Activated CD4-positive, alpha-beta memory T cell treated with anti-CD3 and anti-CD28 coated beads, Interleukin-2, amount 10 ng/mL, durations not matched to agents 7 days and 5 days (primary cell): ENCODE data around the gene SORCS2. TPM values are rescaled to one million over a fixed set of nuclear protein-coding genes. Genes with fewer than 3 reads are reported as not detected.

ENCODE experiments used
- CTCF ChIA-PET: fragments of 350-600 bp; sonication (Branson Sonifier 250); formaldehyde crosslinking; loops from one replicate; lab custom pipeline; 2021; ENCODE audit warnings: antibody characterized with exemption, inconsistent platforms; lab: Charles Lee
- POLR2A ChIA-PET: fragments of 350-600 bp; sonication (Branson Sonifier 250); formaldehyde crosslinking; loops from one replicate; lab custom pipeline; 2021; ENCODE audit warnings: antibody characterized with exemption; lab: Charles Lee
- DNase-seq: peaks from one replicate; pipeline ENCODE4 v3.0.0-alpha.2; 2020
- H3K27ac Mint-ChIP-seq: one replicate; pipeline ENCODE4 v1.8.0; 2021; ENCODE audit warnings: mild to moderate bottlenecking, mixed read lengths
- H3K27me3 Mint-ChIP-seq: one replicate; pipeline ENCODE4 v1.8.0; 2021; ENCODE audit warnings: mixed read lengths
- H3K36me3 Mint-ChIP-seq: one replicate; pipeline ENCODE4 v1.8.0; 2021; ENCODE audit warnings: low read depth, mixed read lengths
- H3K4me1 Mint-ChIP-seq: one replicate; pipeline ENCODE4 v1.8.0; 2021; ENCODE audit warnings: mixed read lengths
- H3K4me3 Mint-ChIP-seq: one replicate; pipeline ENCODE4 v1.8.0; 2021; ENCODE audit warnings: mild to moderate bottlenecking, mixed read lengths
- H3K9me3 Mint-ChIP-seq: one replicate; pipeline ENCODE4 v1.8.0; 2021; ENCODE audit warnings: mixed read lengths
- total RNA-seq, 2 experiments: library from RNA; stranded (reverse); gene quantifications; one replicate each; pipeline ENCODE4 v1.2.3, GENCODE V29; 2021

The SORCS2 gene
- total RNA-seq, 2 experiments from 2014 or later, result 0.10 to 0.18 TPM

- Mint-ChIP-seq H3K36me3 (no peaks in the 10 kb centered on the region), H3K9me3 (no peaks in the 10 kb centered on the region), H3K4me1 (no peaks in the 10 kb centered on the region), H3K4me3 (no peak overlapping the region), H3K27ac (no peak overlapping the region), H3K27me3 (peaks cover 32% of the 10 kb centered on the region)
- ChIA-PET CTCF (no interaction called here), POLR2A (no interaction called here)
- no peak for DNase-seq
Observed at GRCh38 chr4:7514281-7514680, 321.9 kb downstream of the SORCS2 start.

- H3K9me3 Mint-ChIP-seq, result no peaks in the 10 kb centered on the region
- no peaks in the 10 kb centered on the region for H3K4me1 Mint-ChIP-seq
- no peak overlapping the region for H3K4me3 Mint-ChIP-seq
- DNase-seq, result no peak
- POLR2A ChIA-PET, result no interaction called here
- CTCF ChIA-PET, result no interaction called here
- H3K27ac Mint-ChIP-seq, result no peak overlapping the region
- no peaks in the 10 kb centered on the region for H3K36me3 Mint-ChIP-seq
- H3K27me3 Mint-ChIP-seq, result peaks cover 35% of the 10 kb centered on the region
Observed at GRCh38 chr4:7514789-7515188, 322.5 kb downstream of the SORCS2 start.

GRCh38 chr4:7515390-7515902 lies 323.1 kb downstream of the SORCS2 start:
- Mint-ChIP-seq H3K4me3 (no peak overlapping the region), H3K9me3 (no peaks in the 10 kb centered on the region), H3K4me1 (no peaks in the 10 kb centered on the region), H3K36me3 (no peaks in the 10 kb centered on the region), H3K27ac (no peak overlapping the region), H3K27me3 (peaks cover 34% of the 10 kb centered on the region)
- ChIA-PET POLR2A (no interaction called here), CTCF (no interaction called here)
- no peak for DNase-seq

DNA sequence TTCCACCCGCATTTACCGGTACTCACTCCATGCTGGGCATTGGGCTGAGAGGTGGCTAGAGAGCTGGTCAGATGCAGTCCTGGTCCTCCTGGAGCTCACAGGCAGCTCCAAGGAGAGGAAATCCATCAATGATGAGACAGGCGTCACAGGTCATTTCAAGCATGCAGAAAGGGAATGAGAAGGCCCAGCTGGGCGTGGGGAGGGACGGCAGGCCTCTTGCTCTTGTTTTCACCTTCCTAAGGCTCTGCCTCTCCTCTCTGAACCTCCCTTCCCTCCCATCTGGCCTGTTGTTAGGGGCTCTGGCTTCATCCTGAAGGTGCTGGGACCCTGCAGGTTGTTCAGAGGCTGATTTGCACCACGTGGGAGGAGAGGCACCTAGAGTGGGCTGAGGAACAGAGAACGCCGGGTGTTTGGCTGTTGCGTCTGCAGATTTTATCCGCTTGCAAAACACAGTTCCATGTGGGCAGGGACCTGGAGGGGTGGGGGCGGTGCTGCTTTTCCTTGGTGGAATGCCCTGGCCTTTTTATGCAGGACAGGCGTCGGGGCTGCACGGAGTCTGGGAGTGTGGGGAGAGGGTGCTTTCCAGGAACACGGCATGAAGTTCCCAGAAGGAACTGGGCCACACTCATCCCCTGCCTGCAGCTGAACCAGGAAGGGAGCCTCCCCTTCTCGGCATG lies 323.9 kb downstream of the SORCS2 start:
- no peaks in the 10 kb centered on the region for H3K9me3 Mint-ChIP-seq
- peaks cover 34% of the 10 kb centered on the region for H3K27me3 Mint-ChIP-seq
- H3K4me1 Mint-ChIP-seq, result no peaks in the 10 kb centered on the region
- no peak overlapping the region for H3K4me3 Mint-ChIP-seq
- CTCF ChIA-PET, result no interaction called here
- POLR2A ChIA-PET, result no interaction called here
- H3K27ac Mint-ChIP-seq, result no peak overlapping the region
- DNase-seq, result no peak
- no peaks in the 10 kb centered on the region for H3K36me3 Mint-ChIP-seq

DNA sequence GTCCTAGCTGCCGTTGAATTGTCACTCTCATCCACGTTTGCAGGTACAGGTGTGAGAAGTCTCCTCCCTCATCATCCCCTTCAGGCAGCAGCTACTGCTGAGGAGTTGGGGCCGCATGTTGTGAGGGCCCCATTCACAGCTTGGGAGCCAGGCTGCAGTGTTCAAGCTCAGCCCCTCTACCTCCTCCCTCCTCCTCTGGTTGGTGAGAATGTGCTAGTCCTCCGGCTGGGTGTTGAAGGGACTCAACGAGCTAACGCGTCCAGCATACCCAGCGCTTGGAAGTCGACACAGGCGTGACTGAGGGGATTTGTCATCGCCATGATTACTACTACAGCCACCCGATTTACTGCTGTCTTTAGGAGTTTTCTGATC lies 324.4 kb downstream of the SORCS2 start:
- DNase-seq, result no peak
- Mint-ChIP-seq H3K27me3 (peaks cover 39% of the 10 kb centered on the region), H3K36me3 (no peaks in the 10 kb centered on the region), H3K4me3 (no peak overlapping the region), H3K27ac (no peak overlapping the region), H3K4me1 (no peaks in the 10 kb centered on the region), H3K9me3 (no peaks in the 10 kb centered on the region)
- POLR2A ChIA-PET, result no interaction called here
- CTCF ChIA-PET, result no interaction called here

GRCh38 chr4:7518871-7519637 lies 326.7 kb downstream of the SORCS2 start:
- Mint-ChIP-seq H3K27me3 (peaks cover 48% of the 10 kb centered on the region), H3K9me3 (no peaks in the 10 kb centered on the region), H3K4me1 (peaks cover 11% of the 10 kb centered on the region), H3K27ac (no peak overlapping the region), H3K36me3 (no peaks in the 10 kb centered on the region), H3K4me3 (no peak overlapping the region)
- ChIA-PET POLR2A (no interaction called here), CTCF (no interaction called here)
- DNase-seq, result no peak

DNA sequence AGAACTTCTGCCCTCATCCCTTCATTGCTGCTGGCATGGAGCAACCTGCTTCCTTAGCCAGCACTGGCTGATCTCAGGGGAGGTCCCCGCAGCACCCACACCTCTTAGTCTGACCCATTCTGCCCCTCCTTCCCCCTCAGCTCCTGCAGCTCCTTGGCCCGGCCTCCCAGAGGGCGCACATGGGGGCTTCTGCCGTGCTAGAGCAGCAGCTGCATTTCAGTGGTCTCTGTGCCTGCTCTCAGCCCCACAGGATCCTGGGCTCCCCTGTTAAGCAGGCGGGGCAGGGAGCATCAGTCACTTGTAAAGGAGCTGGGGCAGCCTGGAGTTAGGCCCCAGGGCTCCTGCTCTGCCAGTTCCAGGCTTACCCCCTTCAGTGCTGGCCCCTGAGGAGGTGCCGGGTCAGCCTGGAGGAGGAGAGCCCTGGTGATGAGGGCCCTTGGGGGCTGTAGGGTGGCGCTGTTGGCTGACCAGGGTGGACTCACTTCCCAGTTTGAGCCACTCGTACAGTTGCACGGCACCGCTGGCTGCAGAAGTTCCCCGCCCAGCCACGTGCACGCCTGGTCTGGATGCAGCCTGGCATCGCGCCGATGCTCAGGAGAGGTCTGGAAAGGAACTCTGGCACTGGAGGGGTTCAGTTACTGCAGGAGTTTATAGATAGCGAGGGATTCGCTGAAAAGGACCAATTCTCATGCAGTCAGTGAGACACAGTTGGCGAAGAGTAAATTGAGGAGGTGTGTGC lies 327.5 kb downstream of the SORCS2 start:
- POLR2A ChIA-PET, result no interaction called here
- Mint-ChIP-seq H3K4me1 (peaks cover 19% of the 10 kb centered on the region), H3K27ac (no peak overlapping the region), H3K27me3 (peaks cover 48% of the 10 kb centered on the region), H3K4me3 (no peak overlapping the region), H3K9me3 (no peaks in the 10 kb centered on the region), H3K36me3 (no peaks in the 10 kb centered on the region)
- CTCF ChIA-PET, result no interaction called here
- no peak for DNase-seq

GRCh38 chr4:7521666-7522065 lies 329.3 kb downstream of the SORCS2 start:
- Mint-ChIP-seq H3K9me3 (no peaks in the 10 kb centered on the region), H3K36me3 (no peaks in the 10 kb centered on the region), H3K27ac (no peak overlapping the region), H3K27me3 (peaks cover 46% of the 10 kb centered on the region), H3K4me1 (peaks cover 30% of the 10 kb centered on the region), H3K4me3 (no peak overlapping the region)
- CTCF ChIA-PET, result no interaction called here
- DNase-seq, result no peak
- POLR2A ChIA-PET, result no interaction called here

- Mint-ChIP-seq H3K36me3 (no peaks in the 10 kb centered on the region), H3K9me3 (no peaks in the 10 kb centered on the region), H3K4me3 (no peak overlapping the region), H3K27ac (no peak overlapping the region), H3K27me3 (peaks cover 38% of the 10 kb centered on the region), H3K4me1 (peaks cover 30% of the 10 kb centered on the region)
- DNase-seq, result no peak
- ChIA-PET CTCF (no interaction called here), POLR2A (no interaction called here)
Observed at GRCh38 chr4:7522452-7523220, 330.3 kb downstream of the SORCS2 start.

GRCh38 chr4:7523526-7523925 lies 331.2 kb downstream of the SORCS2 start:
- CTCF ChIA-PET, result no interaction called here
- no peak overlapping the region for H3K4me3 Mint-ChIP-seq

DNA sequence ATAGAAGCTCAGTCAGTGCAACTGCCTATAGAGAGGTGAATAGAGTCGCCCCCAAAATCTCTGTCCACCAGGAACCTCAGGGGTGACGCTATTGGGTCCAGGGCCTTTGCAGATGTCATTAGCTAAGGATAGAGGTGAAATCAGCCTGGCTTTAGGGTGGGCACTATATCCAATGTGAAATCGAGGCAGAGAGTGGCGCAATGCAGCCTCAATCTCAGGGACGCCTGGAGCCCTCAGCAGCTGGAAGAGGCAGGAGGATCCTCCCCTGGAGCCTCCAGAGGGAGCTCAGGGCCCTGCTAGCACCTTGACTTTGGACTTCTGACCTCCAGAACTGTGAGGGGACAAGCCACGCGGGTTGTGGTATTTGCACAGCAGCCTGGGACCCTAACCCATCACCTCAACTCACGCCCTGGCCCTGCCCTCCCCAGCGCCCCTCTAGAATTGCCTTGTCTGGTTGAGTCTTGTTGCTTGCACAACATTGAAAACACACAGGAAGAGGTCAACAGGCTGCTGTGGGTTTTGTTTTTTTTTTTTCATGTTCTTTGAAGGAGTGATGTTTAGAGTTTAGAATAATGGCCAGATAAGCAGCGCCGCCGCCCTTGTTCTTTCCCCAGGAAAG lies 331.8 kb downstream of the SORCS2 start:
- Mint-ChIP-seq H3K4me1 (peaks cover 30% of the 10 kb centered on the region), H3K27me3 (peaks cover 30% of the 10 kb centered on the region), H3K9me3 (no peaks in the 10 kb centered on the region), H3K4me3 (peak overlapping the region; percentile 12), H3K27ac (peak overlapping the region; percentile 66), H3K36me3 (no peaks in the 10 kb centered on the region)
- peak; percentile 32 for DNase-seq
- ChIA-PET CTCF (no interaction called here), POLR2A (no interaction called here)

More at GRCh38 chr4:7523526-7523925, 331.2 kb downstream of the SORCS2 start:
- peaks cover 33% of the 10 kb centered on the region for H3K27me3 Mint-ChIP-seq
- H3K4me1 Mint-ChIP-seq, result peaks cover 30% of the 10 kb centered on the region
- H3K9me3 Mint-ChIP-seq, result no peaks in the 10 kb centered on the region
- POLR2A ChIA-PET, result no interaction called here
- no peaks in the 10 kb centered on the region for H3K36me3 Mint-ChIP-seq
- H3K27ac Mint-ChIP-seq, result no peak overlapping the region
- no peak for DNase-seq

GRCh38 chr4:7524843-7525242 lies 332.5 kb downstream of the SORCS2 start:
- ChIA-PET CTCF (no interaction called here), POLR2A (no interaction called here)
- peaks cover 26% of the 10 kb centered on the region for H3K27me3 Mint-ChIP-seq
- no peaks in the 10 kb centered on the region for H3K9me3 Mint-ChIP-seq
- no peak overlapping the region for H3K4me3 Mint-ChIP-seq
- peaks cover 30% of the 10 kb centered on the region for H3K4me1 Mint-ChIP-seq
- no peak for DNase-seq
- no peaks in the 10 kb centered on the region for H3K36me3 Mint-ChIP-seq
- peak overlapping the region; percentile 66 for H3K27ac Mint-ChIP-seq
